Measurements from ENCODE around the gene PHLPP1.

DNA sequence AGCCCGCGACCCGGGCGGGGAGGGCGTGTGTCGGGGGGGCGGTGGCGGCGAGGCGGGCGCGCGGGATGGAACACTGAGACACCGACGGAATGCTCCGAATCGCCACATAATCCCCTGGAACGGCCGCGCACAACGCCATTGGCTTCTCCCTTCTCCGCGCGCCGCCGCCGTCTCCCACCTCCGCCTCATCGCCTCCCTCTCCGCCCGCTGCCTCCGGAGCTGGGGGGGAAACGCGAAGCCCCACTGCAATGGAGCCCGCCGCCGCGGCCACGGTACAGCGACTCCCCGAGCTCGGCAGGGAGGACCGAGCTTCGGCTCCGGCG lies at the start of gene PHLPP1:
- TF ChIP-seq CTCF (conservative IDR thresholded peaks at IDR 0.05; ENCODE audit: low read depth in 2 of 2) (no peak), EZH2 (IDR thresholded peaks at IDR 0.05; ENCODE audit: low read depth, unreplicated experiment) (no peak), ETS1 (IDR thresholded peaks at IDR 0.05) (no peak), STAT1 (IDR thresholded peaks at IDR 0.05; ENCODE audit: unreplicated experiment) (no peak)
